ENCODE measurements around the gene IFNL4.
"Not testable (repeated sequence)": the region's sequence is repeated elsewhere in the genome, so short reads cannot be mapped to it uniquely, and the experiment has no call there.

The IFNL4 gene

DNA sequence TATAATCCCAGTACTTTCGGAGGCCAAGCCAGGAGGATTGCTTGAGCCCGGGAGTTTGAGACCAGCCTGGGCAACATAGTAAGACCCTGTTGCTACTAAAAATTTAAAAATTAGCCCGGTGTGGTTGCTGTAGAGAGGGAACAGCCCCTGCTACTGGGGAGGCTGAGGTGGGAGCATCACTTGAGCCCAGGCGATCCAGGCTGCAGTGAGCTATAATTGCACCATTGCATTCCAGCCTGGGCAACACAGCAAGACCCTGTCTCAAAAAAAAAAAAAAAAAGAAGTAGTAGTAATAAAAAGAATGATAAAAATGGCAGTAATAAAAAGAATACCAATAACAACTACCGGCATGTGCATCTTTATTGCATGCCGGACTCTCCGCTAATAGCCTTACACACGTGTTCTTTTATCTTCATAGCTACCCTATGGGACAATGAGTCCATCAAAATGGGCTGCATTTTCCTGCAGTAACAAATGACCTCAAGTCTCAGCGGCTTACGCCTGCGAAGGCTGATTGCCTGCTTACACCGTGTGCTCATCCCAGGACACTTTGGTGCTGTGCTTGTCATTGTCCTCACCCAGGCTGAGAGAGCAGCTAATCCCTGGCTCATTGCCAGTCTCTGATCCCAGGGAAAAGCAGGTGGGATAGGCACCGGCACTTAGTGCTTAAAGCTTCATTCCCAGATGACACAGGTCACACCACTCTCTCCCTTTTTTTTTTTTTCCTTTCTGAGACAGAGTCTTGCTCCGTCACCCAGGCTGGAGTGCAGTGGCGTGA is 30.2 kb downstream of the IFNL4 start:
- DNase-seq = no peak

GRCh38 chr19:39217094-39217493 is 31.6 kb downstream of the IFNL4 start:
- no peak for DNase-seq

DNA sequence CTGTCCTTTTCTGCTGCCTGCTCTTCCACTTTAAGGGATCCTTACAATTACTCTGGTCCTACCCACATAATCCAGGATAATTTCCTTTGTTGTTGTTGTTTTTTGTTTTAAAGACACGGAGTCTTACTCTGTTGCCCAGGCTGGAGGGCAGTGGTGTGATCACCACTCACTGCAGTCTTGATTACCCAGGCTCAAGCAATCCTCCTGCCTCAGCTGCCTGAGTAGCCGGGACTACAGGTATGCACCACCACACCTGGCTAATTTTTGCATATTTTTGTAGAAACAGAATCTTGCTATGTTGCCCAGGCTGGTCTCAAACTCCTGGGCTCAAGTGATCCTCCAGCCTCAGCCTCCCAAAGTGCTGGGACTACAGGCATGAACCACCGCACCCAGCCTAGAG is 33.3 kb downstream of the IFNL4 start:
- not testable (repeated sequence) for DNase-seq

GRCh38 chr19:39212375-39212742 is 36.3 kb downstream of the IFNL4 start:
- DNase-seq = peak; percentile 49

DNA sequence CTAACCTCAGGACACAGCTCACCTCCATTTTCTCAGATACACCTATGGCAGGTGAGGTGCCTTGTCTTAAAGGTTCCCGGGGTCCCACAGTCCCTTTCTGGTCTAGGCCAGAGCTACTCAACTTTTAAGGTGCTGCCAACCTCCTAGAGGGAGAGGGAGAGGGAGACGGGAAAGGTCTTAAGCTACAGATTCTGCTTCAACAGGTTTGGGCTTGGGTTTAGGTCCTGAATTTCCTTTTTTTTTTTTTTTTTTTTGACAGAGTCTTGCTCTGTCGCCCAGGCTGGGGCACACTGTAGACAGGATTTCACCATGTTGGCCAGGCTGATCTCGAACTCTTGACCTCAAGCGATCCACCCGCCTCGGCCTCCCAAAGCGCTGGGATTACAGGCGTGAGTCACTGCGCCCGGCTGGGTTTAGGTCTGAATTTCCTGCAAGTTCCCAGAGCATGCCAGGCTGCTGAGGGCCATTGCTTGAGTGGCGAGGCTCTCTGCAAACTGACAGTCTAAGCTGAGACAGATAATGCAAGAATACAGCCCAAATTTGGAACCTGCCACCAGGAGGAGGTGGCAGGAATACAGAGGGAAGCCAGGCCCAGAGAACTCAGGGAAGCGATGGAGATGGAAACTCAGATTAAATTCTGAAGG is 36.8 kb downstream of the IFNL4 start:
- DNase-seq = no peak

DNA sequence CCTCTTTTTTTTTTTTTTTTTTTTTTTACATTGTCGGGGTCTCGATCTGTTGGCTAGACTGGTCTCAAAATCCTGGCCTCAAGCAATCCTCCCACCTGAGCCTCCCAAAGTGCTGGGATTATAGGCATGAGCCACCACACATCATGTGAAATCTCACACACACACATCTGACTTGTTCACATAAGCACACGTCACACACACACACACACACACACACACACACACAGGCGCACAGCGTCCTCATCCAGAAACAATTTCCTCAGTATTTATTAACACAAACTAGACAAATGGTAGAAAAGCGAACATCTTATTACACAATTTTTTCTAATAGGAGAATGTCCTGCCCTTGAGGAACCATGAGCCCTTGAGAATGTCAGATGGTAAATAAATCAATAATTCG is 39.5 kb downstream of the IFNL4 start:
- DNase-seq = no peak

DNA sequence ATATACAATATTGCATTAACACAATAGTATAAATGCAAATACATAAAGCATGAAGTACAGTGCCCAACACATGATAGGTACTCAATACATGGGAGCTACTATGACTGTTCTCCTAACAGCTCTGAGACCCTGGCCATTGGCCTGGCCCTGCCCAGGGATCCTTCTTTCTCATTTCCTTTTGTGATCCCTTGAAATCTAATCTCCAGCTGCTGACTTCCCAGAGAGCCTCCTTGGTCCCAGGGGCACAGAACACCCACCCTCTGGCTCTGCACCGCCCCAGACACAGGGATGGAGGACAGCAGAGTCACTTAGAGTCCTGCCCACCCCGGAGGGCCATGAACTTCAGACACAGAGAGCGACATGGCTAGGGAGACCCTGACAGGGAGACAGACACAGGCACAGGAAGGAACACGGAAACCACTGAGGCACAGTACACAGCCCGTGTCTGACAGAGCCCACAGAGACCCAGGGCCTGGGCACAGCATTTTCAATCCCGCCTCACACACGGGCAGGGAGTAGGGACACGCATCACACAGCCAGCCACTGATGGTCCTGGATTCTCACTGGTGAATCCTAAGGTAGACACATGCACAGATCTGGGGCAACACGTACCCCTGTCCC is 40.4 kb downstream of the IFNL4 start:
- DNase-seq = no peak

GRCh38 chr19:39207293-39207836 is 41.3 kb downstream of the IFNL4 start:
- DNase-seq = no peak

DNA sequence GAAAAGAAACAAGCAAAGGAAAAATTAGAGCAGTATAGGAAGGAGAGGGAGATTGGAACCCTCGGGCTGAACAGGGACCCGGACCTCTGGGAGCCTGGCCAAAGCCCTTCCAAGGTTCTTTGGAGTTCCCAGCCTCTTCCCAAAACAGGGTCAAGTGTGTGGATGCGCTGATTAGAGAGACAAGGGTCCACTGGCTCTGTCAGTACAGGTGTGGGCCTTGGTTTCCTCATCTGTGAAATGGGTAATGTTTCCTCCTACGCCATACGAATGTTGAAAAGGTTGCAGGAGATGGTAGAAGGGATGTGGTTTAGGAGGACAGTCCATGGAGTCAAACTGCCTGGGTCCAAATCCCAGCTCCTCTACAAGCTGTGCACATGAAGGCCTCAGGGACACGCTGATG is 42.5 kb downstream of the IFNL4 start:
- DNase-seq = no peak

- no peak for DNase-seq
Observed at GRCh38 chr19:39205449-39205764, 43.2 kb downstream of the IFNL4 start.

DNA sequence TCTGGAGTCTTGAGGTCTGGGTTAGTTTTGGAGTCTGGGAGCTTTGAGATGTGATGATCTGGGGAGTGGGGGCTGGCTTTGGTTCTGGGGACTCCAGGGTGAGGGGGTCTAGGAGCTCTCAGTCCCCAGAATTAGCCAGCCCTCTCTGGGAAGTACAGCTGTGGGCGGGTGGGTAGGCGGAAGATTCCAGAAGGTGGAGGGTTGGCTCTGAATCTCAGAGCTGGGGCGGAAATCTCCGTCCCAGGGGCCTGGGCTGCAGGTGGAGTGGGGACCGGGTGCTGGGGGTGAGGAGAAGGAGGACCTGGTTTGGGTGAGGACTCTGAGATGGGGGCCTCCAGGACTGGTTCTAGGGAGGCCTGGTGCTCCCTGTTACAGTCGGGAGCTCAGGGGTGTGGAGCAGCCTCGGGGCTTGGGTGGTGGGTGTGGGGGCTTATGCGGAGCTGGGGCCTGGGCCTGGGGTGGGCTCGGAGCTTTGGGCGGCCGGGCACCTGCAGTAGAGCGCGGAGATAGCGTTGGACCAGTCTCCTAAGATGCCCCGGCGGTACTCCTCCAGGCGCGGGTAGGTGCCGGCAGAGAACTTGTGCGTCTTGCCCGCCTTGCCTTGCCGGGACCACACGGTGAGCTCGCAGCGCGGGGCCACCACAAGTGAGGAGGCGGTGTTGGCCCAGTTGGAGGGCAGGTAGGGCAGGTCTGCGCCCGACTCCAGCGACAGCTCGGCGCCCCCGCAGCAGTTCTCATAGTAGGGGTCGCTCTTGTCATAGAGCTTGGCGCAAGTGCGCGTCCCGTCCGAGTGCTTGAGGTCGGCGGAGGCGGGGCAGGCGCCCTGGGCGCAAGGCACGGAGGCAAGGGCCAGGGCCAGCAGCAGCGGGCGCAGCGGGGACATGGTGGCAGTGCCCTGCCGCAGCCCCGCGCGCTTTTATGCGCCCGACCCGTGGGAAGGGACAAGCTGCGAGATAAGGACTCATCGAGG is 45.0 kb downstream of the IFNL4 start, which contains the start of gene SYCN:
Gene SYCN (minus strand): TSS at position 892 of the 970 bp plus-strand sequence. CDS start 9 bp downstream, at position 883.
- DNase-seq = no peak

GRCh38 chr19:39202998-39203355 is 45.7 kb downstream of the IFNL4 start:
- DNase-seq = no peak

- DNase-seq = no peak
Observed at GRCh38 chr19:39200803-39201115, 47.9 kb downstream of the IFNL4 start.

GRCh38 chr19:39200066-39200802 is 48.4 kb downstream of the IFNL4 start:
- no peak for DNase-seq

- DNase-seq = no peak
Observed at GRCh38 chr19:39199025-39199424, 49.6 kb downstream of the IFNL4 start.

DNA sequence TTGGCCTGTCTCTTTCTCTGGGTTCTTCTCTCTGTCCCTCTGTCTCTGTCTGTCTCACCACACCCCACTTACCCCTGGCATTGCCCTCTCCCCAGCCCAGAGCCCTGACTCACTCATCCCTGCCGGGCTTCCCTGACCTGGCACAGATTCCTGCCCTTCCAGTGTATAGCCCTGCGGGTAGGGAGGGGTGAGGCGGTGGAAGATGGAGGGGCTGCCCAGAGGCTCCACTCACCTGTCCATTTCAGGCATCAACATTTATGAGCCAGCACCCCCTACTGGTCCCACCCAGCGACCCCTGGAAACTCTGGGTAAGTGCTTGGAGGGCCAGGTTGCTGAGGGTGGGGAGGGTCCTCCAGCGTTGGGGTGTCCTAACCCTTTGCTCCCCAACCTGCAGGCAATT is 50.8 kb downstream of the IFNL4 start:
- no peak for DNase-seq

DNA sequence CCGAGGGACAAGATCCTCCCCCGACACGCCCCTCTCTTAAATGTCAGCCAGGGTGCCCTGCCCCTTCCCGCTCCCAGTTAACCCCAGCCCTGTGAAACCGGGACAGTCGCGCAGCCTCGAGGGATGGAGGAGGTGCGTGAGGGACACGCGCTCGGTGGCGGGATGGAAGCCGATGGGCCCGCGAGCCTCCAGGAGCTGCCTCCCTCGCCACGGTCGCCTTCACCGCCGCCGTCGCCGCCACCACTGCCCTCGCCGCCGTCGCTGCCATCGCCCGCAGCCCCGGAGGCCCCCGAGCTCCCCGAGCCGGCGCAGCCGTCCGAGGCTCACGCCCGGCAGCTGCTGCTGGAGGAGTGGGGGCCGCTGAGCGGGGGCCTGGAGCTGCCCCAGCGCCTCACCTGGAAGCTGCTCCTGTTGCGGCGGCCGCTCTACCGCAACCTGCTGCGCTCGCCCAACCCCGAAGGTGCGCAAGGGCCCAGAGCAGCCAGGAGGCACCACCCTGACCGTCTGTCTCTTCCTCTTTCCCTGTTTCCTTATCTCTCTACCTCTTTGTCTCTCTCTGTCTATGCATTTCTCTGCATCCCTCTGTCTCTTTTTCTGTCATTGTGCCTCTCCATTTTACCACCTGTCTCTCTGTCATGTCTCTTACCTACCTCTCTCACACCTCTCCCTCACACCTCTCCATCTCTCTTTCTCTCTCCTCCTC is 51.6 kb downstream of the IFNL4 start, which contains the start of gene NCCRP1:
Gene NCCRP1 (plus strand): TSS at position 105 of the 703 bp plus-strand sequence. CDS start 19 bp downstream, at position 124.
- no peak for DNase-seq

DNA sequence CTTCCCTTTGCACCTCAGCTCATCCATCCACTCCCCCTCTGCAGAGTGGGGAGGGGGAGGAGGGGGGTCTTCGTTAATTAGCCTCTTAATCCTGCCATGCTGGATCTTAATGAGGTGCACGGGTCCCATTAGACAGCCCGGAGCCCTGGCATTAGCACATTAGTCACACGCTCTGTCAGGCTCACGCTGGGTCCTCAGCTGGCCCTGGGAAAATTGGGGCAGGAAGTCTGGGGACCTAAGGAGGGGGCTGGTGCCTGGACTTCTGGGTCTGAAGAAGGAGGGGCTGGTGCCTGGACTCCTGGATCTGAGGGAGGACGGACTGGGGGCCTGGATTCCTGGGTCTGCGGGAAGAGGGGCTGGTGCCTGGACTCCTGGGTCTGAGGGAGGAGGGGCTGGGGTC is 52.3 kb downstream of the IFNL4 start:
- no peak for DNase-seq
